Measurements from ENCODE around the gene RIC3.

The RIC3 gene

GRCh38 chr11:8106679-8107078 is 62.1 kb downstream of the RIC3 start:
- no peak for TF ChIP-seq EZH2phosphoT487 (conservative IDR thresholded peaks at IDR 0.05; ENCODE audit: low read length)
- no peak for TF ChIP-seq CTCF (IDR thresholded peaks at IDR 0.05; ENCODE audit: insufficient read depth, low read length, poor library complexity, severe bottlenecking)
- H3K4me2 ChIP-seq (ENCODE audit: low read depth, low read length, poor library complexity, severe bottlenecking), result no peak overlapping the region
- H2AFZ ChIP-seq (ENCODE audit: low read depth, low read length, severe bottlenecking), result no peak overlapping the region
- H3K79me2 ChIP-seq (ENCODE audit: insufficient read depth, low read length), result no peaks in the 10 kb centered on the region
- H3F3A ChIP-seq (ENCODE audit: insufficient read depth), result no peaks in the 10 kb centered on the region
- no peaks in the 10 kb centered on the region for H4K20me1 ChIP-seq (ENCODE audit: low read depth, low read length)
- H3K9ac ChIP-seq (ENCODE audit: low read length), result no peak overlapping the region
- no peaks in the 10 kb centered on the region for H3K9me2 ChIP-seq (replicated peaks; ENCODE audit: insufficient read depth, low read length)
- H3K4me3 ChIP-seq (ENCODE audit: insufficient read depth, low read length, poor library complexity, severe bottlenecking), result no peak overlapping the region
- no peaks in the 10 kb centered on the region for H3K36me3 ChIP-seq (ENCODE audit: low read length)
- H3K27me3 ChIP-seq (ENCODE audit: low read length), result no peaks in the 10 kb centered on the region
- H3K27ac ChIP-seq (ENCODE audit: low read depth, low read length), result no peak overlapping the region
- no peaks in the 10 kb centered on the region for H3K9me3 ChIP-seq (ENCODE audit: insufficient read depth, low read length)

GRCh38 chr11:8105666-8106065 is 63.2 kb downstream of the RIC3 start:
- H3K9ac ChIP-seq (ENCODE audit: low read length), result no peak overlapping the region
- no peak overlapping the region for H3K27ac ChIP-seq (ENCODE audit: low read depth, low read length)
- H3K4me2 ChIP-seq (ENCODE audit: low read depth, low read length, poor library complexity, severe bottlenecking), result no peak overlapping the region
- H3K4me3 ChIP-seq (ENCODE audit: insufficient read depth, low read length, poor library complexity, severe bottlenecking), result no peak overlapping the region
- H3K79me2 ChIP-seq (ENCODE audit: insufficient read depth, low read length), result no peaks in the 10 kb centered on the region
- H3F3A ChIP-seq (ENCODE audit: insufficient read depth), result no peaks in the 10 kb centered on the region
- no peaks in the 10 kb centered on the region for H3K9me2 ChIP-seq (replicated peaks; ENCODE audit: insufficient read depth, low read length)
- H3K36me3 ChIP-seq (ENCODE audit: low read length), result no peaks in the 10 kb centered on the region
- no peaks in the 10 kb centered on the region for H3K9me3 ChIP-seq (ENCODE audit: insufficient read depth, low read length)
- H2AFZ ChIP-seq (ENCODE audit: low read depth, low read length, severe bottlenecking), result no peak overlapping the region
- TF ChIP-seq EZH2phosphoT487 (conservative IDR thresholded peaks at IDR 0.05; ENCODE audit: low read length) (no peak), CTCF (IDR thresholded peaks at IDR 0.05; ENCODE audit: insufficient read depth, low read length, poor library complexity, severe bottlenecking) (no peak)
- no peaks in the 10 kb centered on the region for H4K20me1 ChIP-seq (ENCODE audit: low read depth, low read length)
- H3K27me3 ChIP-seq (ENCODE audit: low read length), result no peaks in the 10 kb centered on the region

GRCh38 chr11:8105133-8105532 is 63.7 kb downstream of the RIC3 start:
- H3K4me3 ChIP-seq (ENCODE audit: insufficient read depth, low read length, poor library complexity, severe bottlenecking), result no peak overlapping the region
- no peaks in the 10 kb centered on the region for H3K27me3 ChIP-seq (ENCODE audit: low read length)
- no peaks in the 10 kb centered on the region for H4K20me1 ChIP-seq (ENCODE audit: low read depth, low read length)
- no peak overlapping the region for H3K9ac ChIP-seq (ENCODE audit: low read length)
- no peaks in the 10 kb centered on the region for H3K9me3 ChIP-seq (ENCODE audit: insufficient read depth, low read length)
- no peaks in the 10 kb centered on the region for H3F3A ChIP-seq (ENCODE audit: insufficient read depth)
- no peaks in the 10 kb centered on the region for H3K36me3 ChIP-seq (ENCODE audit: low read length)
- no peak overlapping the region for H3K4me2 ChIP-seq (ENCODE audit: low read depth, low read length, poor library complexity, severe bottlenecking)
- no peak overlapping the region for H2AFZ ChIP-seq (ENCODE audit: low read depth, low read length, severe bottlenecking)
- H3K9me2 ChIP-seq (replicated peaks; ENCODE audit: insufficient read depth, low read length), result no peaks in the 10 kb centered on the region
- TF ChIP-seq CTCF (IDR thresholded peaks at IDR 0.05; ENCODE audit: insufficient read depth, low read length, poor library complexity, severe bottlenecking) (no peak), EZH2phosphoT487 (conservative IDR thresholded peaks at IDR 0.05; ENCODE audit: low read length) (no peak)
- no peak overlapping the region for H3K27ac ChIP-seq (ENCODE audit: low read depth, low read length)
- H3K79me2 ChIP-seq (ENCODE audit: insufficient read depth, low read length), result no peaks in the 10 kb centered on the region
